GM12878 (cell line): ENCODE data around the gene CCDC144A. TPM values are rescaled to one million over a fixed set of nuclear protein-coding genes. Genes with fewer than 3 reads are reported as not detected.

Experiments used
- ATAC-seq: fragments of 200-7000 bp; cut with Tn5 transposase; 3 replicates; pipeline ENCODE4 v1.9.1; 2020; ENCODE audit warnings: mild to moderate bottlenecking, moderate library complexity
- BruUV-seq: library from RNA; stranded (reverse); fragments of 400-500 nt; replicated peaks from 2 replicates; lab custom pipeline; 2021; lab: Mats Ljungman, UMichigan
- CTCF ChIA-PET: fragments of 300-600 bp; sonication (Branson Sonifier 250); formaldehyde crosslinking; extraction: SDS; loops from one replicate; lab custom pipeline; 2021; ENCODE audit warnings: inconsistent platforms; lab: Yijun Ruan, JAX
- POLR2A ChIA-PET: fragments of 350-600 bp; formaldehyde crosslinking; extraction: SDS; loops from one replicate; lab custom pipeline; 2021; ENCODE audit warnings: inconsistent platforms; lab: Charles Lee
- RAD21 ChIA-PET: fragments of 300-600 bp; sonication (Branson Sonifier 250); formaldehyde crosslinking; loops from one replicate; lab custom pipeline; 2023; ENCODE audit warnings: antibody characterized with exemption; ENCODE audit not compliant: unreplicated experiment; lab: Charles Lee
- SMC1A ChIA-PET: fragments of 300-600 bp; sonication (Branson Sonifier 250); formaldehyde crosslinking; loops from one replicate; lab custom pipeline; 2023; ENCODE audit not compliant: unreplicated experiment, uncharacterized antibody; lab: Charles Lee
- DNase-seq: peaks from one replicate; pipeline ENCODE4 v3.0.0-alpha.2; 2011; ENCODE audit warnings: low read depth, low spot score
- FAIRE-seq: peaks from 3 replicates; lab custom pipeline; 2011; peaks lifted over from hg19 to GRCh38; lab: Jason Lieb, UNC
- H2AFZ ChIP-seq: 2 replicates; pipeline ENCODE4 v1.6.0; 2011; ENCODE audit warnings: low read depth, low read length, control low read depth; ENCODE audit not compliant: control insufficient read depth
- H3K27ac ChIP-seq: 2 replicates; pipeline ENCODE4 v1.5.1; 2011; ENCODE audit warnings: control low read depth; ENCODE audit not compliant: control insufficient read depth, insufficient read depth
- H3K27me3 ChIP-seq, 2 experiments: replicated peaks in 1 of 2; 2 replicates each; pipeline versions ENCODE4 v1.6.0 to v1.6.1; 2011; ENCODE audit warnings: low read length in 1 of 2; ENCODE audit not compliant: control insufficient read depth in 2 of 2, insufficient read depth in 2 of 2
- H3K36me3 ChIP-seq, 2 experiments: 2 replicates each; pipeline ENCODE4 v1.5.1; 2011; ENCODE audit warnings: low read length in 1 of 2; ENCODE audit not compliant: control insufficient read depth in 2 of 2, insufficient read depth in 2 of 2
- H3K4me1 ChIP-seq: 2 replicates; pipeline ENCODE4 v1.6.1; 2011; ENCODE audit warnings: mild to moderate bottlenecking, low read length, moderate library complexity, mixed read lengths; ENCODE audit not compliant: control insufficient read depth, insufficient read depth
- H3K4me2 ChIP-seq: 2 replicates; pipeline ENCODE4 v1.6.0; 2011; ENCODE audit warnings: control low read depth; ENCODE audit not compliant: control insufficient read depth, insufficient read depth
- H3K4me3 ChIP-seq: fragments of 200-600 bp; sonication (generic); 2 replicates; pipeline ENCODE4 v1.5.1; 2016
- H3K79me2 ChIP-seq: 2 replicates; pipeline ENCODE4 v1.6.0; 2011; ENCODE audit warnings: low read length; ENCODE audit not compliant: control insufficient read depth, insufficient read depth
- H3K9ac ChIP-seq: 2 replicates; pipeline ENCODE4 v1.8.0; 2011; ENCODE audit warnings: low read length, control low read depth, mixed read lengths; ENCODE audit not compliant: control insufficient read depth, insufficient read depth
- H3K9me3 ChIP-seq: replicated peaks from 3 replicates; pipeline ENCODE4 v1.5.1; 2011; ENCODE audit warnings: mild to moderate bottlenecking, low read length; ENCODE audit not compliant: control insufficient read depth, insufficient read depth
- H4K20me1 ChIP-seq: 2 replicates; pipeline ENCODE4 v1.6.0; 2011; ENCODE audit not compliant: control insufficient read depth, insufficient read depth
- IKZF2 ChIP-seq, 2 experiments: fragments of 450-650 bp; IDR thresholded peaks; 2 replicates each; pipeline ENCODE4 v1.6.1; 2017; ENCODE audit warnings: mild to moderate bottlenecking in 2 of 2, moderate library complexity in 2 of 2
- WGBS: methylation state at CpG from one replicate; pipeline ENCODE4 v1.1.6; 2016; ENCODE audit warnings: low lambda C conversion rate; ENCODE audit not compliant: insufficient replicate concordance, insufficient coverage; ENCODE audit errors: missing lambda C conversion rate; 5-methylcytosine and 5-hydroxymethylcytosine counted together
- in situ Hi-C: fragments of 300-500 bp; cut with MboI; formaldehyde crosslinking; loops from 9 replicates; pipeline ENCODE4 v1.14.3; 2018; ENCODE audit warnings: mixed read lengths
- intact Hi-C: fragments of 100-400 bp; cut with micrococcal nuclease; formaldehyde crosslinking; loops from one replicate; pipeline ENCODE4 v1.14.2; 2022; ENCODE audit not compliant: unreplicated experiment
- polyA plus RNA-seq, 11 experiments: library from polyadenylated mRNA; depleted of rRNA in 4 of 11; unstranded in 6 of 11; stranded (reverse) in 5 of 11; fragments of >200 nt; fragmentation: Nextera tagmentation in 4 of 11; fragmentation: Illumina TruSeq in 1 of 11; extraction: Ambion mirVana in 4 of 11; extraction: Trizol in 1 of 11; gene quantifications; 1 replicate in 1 of 11; 2 replicates in 10 of 11; pipeline versions ENCODE4 v1.2.1 to v1.2.3, GENCODE V29; 2011 to 2016; ENCODE audit warnings: inconsistent platforms in 2 of 11, missing spikeins in 2 of 11, low read depth in 1 of 11
- total RNA-seq, 4 experiments: library from RNA; depleted of rRNA in 3 of 4; stranded (reverse); fragments of >200 nt in 3 of 4; fragmentation: Illumina TruSeq in 1 of 4; extraction: Trizol in 1 of 4; gene quantifications; 2 replicates each; pipeline versions ENCODE4 v1.2.1 to v1.2.3, GENCODE V29; 2013 to 2021
- TF ChIP-seq, protein P1 (sequence below): fragments of 450-650 bp; IDR thresholded peaks from 2 replicates; pipeline ENCODE4 v1.6.1; 2016; ENCODE audit warnings: mild to moderate bottlenecking, moderate library complexity, borderline replicate concordance

CCDC144A gene
- total and polyA plus RNA-seq, 10 of the 15 experiments (the other 5 are each of a cell fraction or from before 2014, with no cell fraction given) = 0.05 to 1.7 (median 0.79) TPM

DNA sequence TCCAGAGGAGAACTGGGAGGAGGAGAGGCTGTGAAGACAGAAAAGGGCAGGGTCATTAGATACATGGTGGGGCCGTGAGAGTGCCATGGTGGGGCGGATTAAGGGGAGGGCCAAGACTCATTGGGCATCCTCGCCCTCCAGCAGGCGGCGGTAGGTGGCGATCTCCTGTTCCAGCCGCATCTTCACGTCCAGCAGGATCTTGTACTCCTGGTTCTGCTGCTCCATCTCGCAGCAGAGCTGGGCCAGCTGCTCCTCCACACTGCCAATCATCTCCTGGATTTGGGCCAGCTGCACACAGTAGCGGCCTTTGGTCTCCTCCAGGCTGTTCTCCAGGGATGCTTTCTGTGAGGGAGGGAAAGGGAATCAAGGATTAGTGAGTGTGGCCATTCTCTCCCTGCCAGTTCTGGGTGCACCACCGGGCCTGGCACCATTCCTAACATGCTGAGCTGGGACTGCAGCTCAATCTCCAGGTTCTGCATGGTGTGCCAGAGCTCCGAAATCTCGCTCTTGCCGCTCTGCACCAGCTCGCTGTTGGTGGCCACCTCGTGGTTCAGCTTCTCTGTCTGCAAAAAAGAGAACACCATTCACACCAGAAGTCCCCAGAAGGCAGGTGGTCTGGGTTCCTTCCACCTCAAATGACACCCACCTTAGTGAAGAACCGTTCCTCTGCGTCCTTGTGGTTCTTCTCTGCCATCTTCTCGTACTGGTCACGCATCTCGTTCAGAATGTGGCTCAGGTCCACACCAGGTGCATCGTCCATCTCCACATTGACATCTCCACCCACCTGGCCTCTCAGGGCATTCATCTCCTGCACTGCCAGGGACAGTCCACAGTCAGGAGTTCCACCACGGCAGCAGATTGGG, 129.0 kb downstream of the CCDC144A start:
- WGBS = 29% methylated on average over 23 of the region's 23 CpGs
- Histone ChIP-seq H3K4me1 (no peaks in the 10 kb centered on the region), H3K9ac (no peak overlapping the region), H4K20me1 (no peaks in the 10 kb centered on the region), H3K36me3 (no peaks in the 10 kb centered on the region), H3K27ac (no peak overlapping the region), H3K4me2 (no peak overlapping the region), H3K4me3 (no peak overlapping the region), H2AFZ (no peak overlapping the region), H3K79me2 (no peaks in the 10 kb centered on the region), H3K27me3 (peaks cover 0 to 3% of the 10 kb centered on the region in 2 experiments; a peak in 1 of 4 replicates), H3K9me3 (no peaks in the 10 kb centered on the region)
- intact Hi-C loops (no loop called here), in situ Hi-C loops (loop anchor here (25.0 kb wide), 1 partner anchor 1593 kb away; no protein-coding TSS in a partner anchor)
- FAIRE-seq (no peak), ATAC-seq (no peak), DNase-seq (no peak)
- ChIA-PET POLR2A (no interaction called here), SMC1A (no interaction called here), RAD21 (no interaction called here), CTCF (no interaction called here)
- no TSS peak for BruUV-seq
- TF ChIP-seq IKZF2 (IDR thresholded peaks at IDR 0.05) = no peak
- TF ChIP-seq, protein P1, sequence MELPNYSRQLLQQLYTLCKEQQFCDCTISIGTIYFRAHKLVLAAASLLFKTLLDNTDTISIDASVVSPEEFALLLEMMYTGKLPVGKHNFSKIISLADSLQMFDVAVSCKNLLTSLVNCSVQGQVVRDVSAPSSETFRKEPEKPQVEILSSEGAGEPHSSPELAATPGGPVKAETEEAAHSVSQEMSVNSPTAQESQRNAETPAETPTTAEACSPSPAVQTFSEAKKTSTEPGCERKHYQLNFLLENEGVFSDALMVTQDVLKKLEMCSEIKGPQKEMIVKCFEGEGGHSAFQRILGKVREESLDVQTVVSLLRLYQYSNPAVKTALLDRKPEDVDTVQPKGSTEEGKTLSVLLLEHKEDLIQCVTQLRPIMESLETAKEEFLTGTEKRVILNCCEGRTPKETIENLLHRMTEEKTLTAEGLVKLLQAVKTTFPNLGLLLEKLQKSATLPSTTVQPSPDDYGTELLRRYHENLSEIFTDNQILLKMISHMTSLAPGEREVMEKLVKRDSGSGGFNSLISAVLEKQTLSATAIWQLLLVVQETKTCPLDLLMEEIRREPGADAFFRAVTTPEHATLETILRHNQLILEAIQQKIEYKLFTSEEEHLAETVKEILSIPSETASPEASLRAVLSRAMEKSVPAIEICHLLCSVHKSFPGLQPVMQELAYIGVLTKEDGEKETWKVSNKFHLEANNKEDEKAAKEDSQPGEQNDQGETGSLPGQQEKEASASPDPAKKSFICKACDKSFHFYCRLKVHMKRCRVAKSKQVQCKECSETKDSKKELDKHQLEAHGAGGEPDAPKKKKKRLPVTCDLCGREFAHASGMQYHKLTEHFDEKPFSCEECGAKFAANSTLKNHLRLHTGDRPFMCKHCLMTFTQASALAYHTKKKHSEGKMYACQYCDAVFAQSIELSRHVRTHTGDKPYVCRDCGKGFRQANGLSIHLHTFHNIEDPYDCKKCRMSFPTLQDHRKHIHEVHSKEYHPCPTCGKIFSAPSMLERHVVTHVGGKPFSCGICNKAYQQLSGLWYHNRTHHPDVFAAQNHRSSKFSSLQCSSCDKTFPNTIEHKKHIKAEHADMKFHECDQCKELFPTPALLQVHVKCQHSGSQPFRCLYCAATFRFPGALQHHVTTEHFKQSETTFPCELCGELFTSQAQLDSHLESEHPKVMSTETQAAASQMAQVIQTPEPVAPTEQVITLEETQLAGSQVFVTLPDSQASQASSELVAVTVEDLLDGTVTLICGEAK = no peak
